ENCODE data around the gene PTCD2. TPM values are rescaled to one million over a fixed set of nuclear protein-coding genes. Genes with fewer than 3 reads are reported as not detected.
"Not testable (repeated sequence)": the region's sequence is repeated elsewhere in the genome, so short reads cannot be mapped to it uniquely, and the experiment has no call there.

The PTCD2 gene
- total RNA-seq, 1 donor from 2014 or later: 13.2 TPM

DNA sequence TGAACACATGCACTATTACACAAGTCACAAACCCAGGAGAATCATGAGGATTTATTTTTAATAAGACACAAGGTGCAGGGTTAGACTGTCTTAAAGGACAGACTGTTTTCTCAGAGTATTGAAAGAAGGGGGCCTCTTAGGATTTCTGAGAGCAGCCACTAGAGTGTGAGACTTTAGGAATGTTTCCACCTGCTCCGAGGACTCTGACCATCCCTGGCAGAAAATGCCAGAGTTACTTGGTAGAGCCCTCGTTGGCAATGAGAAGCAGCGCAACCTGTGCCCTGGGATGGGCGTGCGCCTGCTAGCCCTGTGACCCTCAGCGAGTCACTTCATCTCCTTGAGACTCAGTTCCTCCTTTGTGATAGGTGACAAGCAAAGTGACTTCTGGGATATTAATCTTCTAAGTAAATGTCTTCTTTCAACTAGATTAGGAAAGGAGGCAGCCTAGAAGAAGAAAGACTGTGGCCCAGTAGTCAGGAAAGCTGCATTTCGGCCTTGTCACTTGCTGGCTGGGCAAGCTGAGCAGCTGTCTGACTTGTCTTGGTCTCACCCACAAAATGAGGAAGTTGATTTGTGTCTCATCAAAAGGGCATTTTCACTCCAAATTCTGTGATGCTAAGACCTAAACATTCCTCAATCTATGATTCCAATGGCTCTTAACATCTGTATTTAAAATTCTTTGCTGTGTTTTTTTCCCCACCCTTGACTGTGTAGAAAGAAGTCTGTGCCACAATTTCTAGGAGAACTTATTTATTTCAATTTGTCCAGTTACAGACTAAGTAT, 60.5 kb downstream of the PTCD2 start:
- DNase-seq: peak; percentile 57

DNA sequence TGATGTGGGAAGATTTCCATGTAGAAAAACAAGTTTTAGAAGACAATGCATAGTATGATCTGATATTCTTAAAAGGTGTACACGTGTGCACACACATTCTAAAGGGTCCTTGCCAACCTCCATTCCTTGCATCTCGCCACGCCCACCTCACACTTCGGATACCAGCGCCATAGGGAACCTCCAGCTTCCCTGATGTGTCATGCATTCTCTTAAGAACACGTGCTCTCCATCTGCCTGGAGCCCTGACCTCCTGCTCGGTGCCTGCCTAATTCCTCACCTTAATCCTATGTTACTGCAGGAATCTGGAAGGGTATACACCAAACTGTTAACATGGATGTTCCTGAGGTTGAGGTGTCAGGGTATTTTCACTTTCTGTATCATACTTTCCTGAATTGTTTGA, 63.1 kb downstream of the PTCD2 start:
- DNase-seq: no peak

DNA sequence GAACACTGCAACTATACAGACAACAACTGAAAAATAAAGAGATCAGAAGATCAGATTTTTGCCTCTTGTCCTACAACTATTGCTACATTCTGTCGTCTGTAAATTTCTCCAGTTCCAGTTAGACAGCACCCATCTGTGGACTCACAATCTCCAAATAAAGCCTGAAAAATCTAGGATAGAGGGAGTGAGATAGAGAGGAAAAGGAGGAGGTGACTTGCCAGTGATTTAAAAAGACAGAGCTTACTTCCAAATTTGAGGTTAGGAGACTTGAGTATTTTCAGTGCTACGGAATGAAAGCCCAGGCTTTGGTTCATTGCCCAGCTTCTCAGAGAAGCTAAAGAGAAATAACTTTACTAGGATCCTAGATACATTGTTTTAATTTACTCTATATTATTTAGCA, 63.6 kb downstream of the PTCD2 start:
- peak; percentile 27 for DNase-seq

DNA sequence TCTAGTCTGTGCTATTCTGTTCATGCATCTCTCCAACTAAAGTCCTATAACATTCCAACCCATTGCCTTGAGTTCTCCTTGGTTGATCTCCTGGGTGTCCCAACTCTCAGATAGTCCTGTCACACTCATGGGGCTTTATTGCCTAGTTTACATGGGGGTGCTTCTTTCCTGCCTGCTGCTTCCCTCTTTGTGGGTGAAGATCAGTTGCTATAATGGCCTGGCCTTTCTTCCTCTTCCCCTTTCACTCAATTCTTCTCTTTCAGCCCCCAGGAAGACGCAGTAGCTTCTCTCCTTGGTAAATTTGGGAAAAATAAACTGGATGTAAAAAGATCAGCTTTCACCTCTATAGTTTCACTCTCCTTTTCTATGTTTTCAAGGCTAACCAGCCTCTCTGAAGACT, 66.5 kb downstream of the PTCD2 start:
- no peak for DNase-seq

DNA sequence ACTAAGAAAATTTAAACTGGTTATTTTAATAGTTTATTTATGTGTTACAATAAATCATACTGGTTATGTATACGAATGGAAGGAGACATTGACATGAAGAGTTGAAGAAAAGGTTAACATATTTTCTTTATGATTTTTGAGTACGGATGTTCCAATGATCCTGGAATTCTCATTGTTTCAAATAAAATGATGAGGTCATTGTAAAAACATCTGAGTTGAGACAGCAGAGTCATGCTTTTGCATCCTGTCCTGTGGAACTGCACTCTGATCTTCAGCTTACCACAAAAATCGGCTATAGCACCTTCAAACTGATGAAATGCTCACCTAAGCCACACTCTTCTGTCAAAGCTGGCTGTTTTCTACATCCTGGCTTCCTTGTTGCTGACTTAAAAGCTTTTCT, 67.8 kb downstream of the PTCD2 start:
- DNase-seq: peak; percentile 55

DNA sequence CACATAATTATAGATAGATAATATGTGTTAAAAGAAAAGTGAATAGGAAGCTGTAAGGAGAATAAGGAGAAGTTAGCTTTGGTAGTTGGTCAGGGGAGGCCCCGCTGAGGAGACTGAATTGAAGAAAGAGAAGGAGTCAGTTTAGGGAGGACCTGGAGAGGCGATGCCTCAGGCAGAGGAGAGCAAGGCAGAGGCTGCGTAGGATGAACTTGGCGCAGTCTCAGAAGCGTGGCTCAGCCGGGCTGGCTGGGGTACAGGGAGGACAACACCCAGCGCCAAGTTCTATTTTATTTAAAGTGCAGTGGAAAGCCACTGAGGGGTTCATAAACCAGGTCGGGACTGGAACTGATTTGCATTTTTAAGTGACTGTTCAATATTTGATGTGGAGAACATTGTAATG, 68.5 kb downstream of the PTCD2 start:
- DNase-seq: no peak

DNA sequence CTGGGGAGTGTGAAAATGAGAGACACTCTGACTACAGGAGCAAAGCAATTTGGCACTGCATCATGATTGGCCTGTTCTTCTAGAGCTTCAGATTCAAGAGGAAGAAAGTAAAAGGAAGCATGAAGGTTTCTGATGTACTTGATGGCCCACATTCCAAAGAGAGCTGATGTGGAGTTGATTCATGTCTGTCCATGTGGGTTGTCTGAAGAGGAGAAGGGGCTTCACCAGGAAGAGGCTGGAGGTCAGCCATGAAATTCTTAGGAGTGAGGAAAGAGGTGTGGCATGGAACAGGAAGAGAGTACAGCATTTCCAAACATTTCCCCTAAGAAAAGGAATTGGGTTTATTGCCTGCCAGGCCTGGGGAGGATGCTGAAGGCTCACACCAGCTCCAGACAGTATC, 70.7 kb downstream of the PTCD2 start:
- DNase-seq: no peak

DNA sequence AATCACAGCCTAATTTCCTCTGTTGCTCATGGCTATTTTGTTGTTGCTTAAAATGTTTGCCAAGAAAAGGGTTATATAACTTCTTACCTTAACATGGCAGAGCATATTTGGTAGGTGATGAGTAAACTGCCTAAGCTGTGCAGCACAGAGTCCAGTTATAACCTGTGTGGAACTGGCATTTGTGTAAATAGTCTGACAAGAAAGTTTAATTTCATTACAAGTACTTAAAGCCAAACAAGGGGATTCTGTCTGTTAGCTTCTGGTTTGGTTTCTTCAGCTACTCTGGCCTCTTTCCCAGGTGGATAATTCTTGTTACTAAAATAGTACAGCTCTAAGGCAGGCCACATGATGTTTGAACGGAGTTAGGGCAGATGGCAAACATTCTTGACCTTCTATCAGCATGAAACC, 72.2 kb downstream of the PTCD2 start:
- DNase-seq: peak; percentile 74

DNA sequence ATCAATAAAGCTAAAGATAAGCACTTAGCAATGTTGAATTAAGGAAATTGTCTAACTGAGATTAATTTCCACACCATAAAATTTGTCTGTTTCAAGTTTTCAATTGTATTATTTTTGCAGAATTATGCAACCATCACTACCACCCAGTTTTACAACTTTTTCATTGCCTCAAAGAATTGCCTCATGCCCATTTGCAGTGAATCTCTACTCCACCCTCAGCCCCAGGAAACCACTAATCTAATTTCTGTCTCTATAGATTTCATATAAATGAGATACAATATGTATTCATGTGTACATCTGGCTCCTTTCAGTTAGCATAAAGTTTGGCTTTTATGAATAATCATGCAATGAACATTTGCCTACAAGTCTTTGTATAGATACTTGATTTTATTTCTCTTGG, 72.9 kb downstream of the PTCD2 start:
- DNase-seq: no peak

DNA sequence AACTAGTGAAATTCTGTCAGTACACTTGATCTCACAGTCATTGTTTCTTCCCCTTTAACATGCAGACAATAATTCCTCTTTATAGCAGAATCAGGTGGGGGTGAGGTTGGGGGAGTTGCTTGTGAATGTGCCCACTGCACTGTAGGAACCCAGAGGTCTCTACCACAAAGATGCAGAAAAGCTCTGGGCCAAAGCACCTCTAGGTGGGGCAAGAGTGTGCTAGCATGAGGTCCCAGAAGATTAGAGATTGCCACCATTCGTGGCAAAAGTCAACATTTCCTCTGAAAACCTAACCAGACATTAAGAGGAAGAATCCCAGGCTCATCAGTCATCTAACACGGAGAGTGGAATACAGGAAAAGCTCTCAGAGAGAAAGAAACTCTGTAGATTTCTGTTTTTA, 74.5 kb downstream of the PTCD2 start:
- DNase-seq: no peak

DNA sequence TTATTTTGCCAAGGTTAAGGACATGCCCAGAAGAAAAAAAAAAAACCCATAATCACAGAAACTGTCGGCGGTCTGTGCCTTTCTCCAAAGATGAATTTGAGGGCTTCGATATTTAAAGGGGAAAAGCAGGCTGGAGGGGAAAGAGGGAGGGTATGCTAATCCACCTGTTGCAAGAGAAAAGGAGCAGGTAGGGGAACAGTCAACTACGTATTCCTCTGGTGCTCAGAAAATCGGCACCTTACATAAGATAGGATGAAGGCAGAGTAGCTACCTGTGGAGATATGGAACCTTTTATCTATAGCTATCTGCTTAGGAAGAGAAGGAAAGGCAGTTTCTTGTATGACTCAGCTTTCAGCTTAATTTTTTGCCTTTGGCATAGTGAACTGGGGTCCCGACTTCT, 77.7 kb downstream of the PTCD2 start:
- no peak for DNase-seq

DNA sequence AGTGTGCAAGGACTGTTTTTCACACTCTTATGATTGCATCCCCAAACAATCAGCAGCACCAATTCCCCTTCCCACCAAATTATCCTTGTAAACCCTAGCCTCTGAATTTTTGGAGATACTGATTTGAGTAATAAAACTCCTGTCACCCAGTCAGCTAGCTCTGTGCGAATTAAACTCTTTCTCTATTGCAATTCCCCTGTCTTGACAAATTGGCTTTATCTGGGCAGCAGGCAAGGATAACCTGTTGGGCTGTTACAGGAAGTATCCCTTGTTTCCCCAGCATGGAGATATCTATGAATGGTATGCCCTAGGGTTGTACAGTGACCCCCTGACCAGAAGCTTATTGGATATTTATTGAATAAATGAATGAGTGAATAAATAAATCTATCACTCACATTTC, 80.8 kb downstream of the PTCD2 start:
- DNase-seq: no peak

DNA sequence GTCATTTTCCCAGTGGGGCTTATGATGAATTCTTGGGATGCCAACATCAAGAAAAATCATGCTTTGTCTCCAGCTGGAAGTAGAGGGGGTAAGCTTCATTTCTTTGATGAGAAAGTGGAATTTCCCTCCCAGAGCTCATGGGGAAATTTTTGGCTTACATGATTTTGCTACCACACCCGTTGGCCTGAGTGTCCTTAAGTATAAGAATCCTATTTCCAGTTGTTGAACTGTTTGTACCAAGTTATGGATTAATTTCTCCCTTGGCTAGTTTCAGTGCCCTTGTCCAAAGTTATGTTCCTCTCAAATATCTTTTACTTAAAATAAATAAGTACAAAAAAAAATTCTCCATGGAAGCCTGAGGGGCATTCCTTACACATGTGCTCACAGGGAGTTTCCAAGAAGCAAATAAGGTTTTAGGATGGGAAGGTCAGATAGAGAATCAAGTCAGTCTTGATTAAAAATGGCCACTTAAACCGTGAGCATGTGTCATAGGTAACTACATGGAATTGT, 82.3 kb downstream of the PTCD2 start:
- no peak for DNase-seq

DNA sequence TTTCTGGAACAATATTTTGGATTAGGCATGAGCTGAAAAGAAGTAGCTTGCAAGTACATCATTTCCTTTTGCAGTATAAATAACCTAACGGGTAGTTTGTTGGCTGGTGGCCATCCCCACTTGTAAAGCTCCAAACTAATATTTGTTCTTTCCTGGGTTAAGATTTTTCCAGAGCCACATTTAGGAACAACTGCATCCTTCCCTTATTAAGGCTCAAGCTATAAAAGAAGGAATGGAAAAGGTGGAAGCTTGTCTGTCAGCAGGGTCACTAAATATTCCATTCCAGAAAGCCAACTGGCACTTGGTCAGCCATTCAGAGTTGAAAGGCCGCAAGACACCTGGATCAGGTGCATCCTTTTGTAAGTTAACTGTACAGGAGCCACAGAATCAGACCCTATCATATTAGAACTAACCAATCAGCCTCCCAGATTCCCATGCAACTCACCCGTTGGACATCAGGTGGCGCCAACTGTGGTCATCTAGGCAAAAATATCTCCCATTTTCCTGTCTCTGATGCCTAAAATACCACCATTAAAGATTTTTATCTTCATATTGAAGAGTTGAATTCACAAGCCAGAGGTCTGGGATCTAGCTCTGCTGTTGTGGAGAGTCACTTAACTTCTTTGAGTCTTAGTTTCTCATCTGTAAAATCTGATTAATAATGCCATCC, 82.9 kb downstream of the PTCD2 start:
- peak; percentile 44 for DNase-seq

DNA sequence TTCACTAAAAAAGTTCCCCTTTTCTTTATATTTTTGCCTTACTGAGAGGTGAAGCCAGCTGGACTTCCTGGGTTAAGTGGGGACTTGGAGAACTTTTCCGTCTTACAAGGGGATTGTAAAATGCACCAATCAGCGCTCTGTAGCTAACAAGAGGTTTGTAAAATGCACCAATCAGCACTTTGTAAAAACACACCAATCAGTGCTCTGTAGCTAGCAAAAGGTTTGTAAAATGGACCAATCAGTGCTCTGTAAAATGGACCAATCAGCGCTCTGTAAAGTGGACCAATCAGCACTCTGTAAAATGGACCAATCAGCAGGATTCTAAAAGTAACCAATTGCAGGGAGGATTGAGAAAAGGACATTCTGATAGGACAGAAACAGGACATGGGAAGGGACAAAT, 84.6 kb downstream of the PTCD2 start:
- not testable (repeated sequence) for DNase-seq

DNA sequence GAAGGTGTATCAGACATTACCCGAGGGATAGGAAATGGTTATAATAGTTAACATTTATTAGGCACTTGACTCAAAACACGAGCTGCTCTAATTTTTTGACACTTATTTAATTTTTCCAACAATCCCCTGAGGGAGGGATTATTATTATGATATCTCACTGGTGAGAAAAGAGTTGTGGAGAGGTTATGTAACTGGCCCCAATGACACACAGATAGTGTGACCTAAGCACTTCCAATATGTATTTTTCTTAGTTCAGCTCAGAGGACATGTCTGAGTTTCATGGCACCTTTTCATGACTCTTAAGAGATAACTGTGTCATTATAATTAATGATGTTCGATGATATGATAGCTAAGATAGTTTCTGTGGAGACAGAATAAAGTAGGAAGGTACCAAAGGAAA, 86.9 kb downstream of the PTCD2 start:
- DNase-seq: no peak

DNA sequence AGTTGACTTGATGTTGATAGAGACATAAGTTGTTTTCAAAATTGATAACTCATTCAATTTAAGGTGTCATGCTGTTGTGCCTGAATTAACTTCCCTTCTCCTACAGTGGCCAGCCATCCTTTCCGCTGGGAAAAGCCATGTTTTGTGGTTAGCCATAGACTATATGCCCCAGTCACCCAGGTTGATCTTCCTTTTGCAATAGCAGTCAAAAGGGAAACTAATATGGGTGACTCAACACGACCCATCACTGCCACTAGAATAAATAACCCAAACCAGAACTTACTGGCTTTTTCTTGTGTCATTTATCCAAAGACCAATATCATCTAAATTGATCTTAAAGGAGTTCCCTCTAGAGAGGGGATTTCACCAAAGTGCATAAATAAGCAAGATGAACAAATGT, 87.4 kb downstream of the PTCD2 start:
- DNase-seq: no peak

DNA sequence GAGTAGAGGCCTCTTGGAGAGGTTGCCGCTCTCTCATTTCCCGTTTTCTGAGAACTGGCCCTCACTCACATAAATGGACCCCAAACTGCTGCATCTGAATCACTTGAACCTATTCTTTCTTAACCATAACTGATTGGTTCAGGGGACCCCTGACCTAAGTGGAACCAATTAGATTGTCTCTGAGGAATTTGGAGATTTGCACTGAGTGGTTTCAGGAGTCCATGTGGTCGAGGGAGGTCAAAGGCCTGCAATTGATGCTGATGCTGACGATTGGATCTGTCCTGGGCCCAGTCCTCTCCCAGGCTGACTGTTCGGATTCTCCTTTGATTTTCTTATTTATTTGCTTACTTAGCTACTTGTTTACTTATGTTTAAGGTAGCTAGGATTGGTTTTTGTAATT, 88.0 kb downstream of the PTCD2 start:
- DNase-seq: no peak

DNA sequence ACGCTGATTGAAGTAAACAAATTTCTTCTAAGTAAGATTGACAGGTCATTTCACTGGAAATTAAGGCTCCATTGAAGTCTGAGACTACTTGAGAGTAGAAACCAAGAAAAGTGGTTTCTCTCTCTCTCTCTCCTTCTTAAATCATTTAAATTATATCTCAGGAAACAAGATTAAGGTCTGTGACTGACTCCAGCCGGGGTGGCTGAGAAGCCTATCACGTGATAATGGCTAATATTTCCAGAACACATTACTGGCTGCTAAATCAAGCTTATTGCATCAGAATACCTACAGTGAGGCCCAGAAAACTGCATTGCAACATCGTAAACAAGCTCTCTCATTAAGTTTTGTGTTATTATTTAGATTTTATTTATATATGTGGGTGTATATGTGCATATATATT, 88.4 kb downstream of the PTCD2 start:
- no peak for DNase-seq

DNA sequence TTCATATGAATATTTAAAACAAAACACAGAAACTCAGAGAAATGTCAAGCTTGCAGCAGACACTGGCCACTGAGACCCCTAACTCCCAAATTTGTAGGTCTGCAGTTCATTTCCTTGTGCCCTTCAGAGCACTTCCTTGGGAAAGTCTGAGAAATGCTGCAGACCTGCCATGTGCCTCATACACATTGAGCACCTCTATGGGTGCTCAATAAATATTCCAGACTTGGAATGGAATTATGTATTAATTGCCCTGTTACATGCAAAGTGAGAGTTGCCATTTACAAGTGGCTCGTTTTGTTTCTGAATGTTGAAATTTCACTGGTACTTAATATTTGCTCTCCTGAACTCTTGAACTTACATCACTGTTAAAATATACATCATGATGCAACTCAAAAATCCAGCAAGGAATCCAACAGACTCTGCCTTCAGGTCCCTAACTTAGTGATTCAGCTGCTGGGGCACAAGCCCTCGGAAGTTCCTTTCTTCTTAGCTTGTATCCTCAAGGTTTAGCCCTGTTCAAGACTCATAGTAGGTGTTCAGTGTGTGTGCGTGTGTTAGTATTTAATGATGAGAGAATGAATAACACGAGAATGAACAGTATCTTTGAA, 90.6 kb downstream of the PTCD2 start:
- DNase-seq: no peak

DNA sequence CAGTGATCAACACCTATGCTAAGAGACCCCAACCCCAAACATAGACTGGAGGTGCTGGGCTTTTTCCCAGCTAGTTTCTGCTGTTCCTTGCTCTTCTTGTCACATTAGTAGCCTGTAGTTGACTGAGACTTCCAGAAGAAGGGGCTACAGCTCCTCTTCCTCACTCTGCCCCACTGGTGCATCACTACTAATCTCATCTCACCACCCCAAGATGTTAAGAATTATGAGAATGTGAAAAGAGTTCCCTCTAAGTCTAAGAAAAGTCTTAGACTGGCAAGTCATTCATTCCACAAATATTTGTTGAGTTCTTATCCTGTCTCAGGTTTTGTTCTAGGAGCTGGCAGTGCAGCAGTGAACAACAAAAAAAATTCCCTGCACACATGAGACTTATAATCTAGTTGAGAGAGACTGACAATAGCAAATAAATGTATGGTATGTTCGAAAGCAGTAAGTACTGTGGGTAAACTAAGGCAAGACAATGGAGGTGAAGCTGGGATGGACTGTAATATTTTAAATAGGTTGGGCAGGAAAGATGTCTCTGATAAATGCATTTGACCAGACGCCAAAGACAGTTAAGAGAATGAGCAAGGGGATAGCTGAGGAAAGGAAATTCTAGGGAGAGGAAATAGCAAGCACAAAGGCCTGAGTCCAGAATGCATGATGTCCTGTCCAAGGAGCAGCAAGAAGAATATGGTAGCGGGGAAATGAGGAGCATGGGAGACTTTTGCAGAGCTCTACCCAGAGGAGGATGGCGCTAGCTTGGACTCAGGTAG, 92.3 kb downstream of the PTCD2 start:
- DNase-seq: no peak

DNA sequence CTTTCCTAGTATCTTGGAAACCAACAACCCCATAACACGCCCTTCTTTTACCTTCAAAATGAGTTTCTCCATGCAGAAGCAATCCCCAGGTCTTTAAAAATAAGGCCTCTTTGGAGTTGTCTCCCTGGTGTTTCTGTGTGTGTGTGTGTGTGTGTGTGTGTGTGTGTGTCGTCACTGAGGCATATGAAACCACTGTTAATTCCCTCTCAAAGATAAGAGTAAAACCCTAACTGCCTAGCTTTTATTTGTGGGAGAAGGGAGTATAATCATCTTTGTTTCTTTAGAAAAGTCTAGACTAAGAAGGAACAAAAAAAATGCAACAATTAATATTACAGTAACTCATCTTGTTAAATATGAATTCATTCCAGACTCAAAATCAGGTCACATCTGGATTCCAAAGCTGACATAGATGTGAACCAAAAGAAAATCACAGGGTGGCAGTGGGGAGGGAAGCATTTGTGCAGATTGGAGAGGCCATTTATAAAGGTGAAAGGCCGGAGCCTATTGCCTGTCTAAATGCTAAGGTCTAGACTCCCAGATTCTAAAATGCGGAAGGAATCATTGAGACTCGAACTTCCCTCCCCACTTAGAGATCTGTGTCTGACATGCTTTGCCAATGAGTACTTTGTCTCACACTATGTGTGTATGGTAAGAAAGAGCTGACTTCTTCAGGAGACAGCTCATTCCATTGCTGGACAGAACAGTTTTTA, 95.6 kb downstream of the PTCD2 start:
- no peak for DNase-seq

Data from tongue (tissue), 2 donors.